Measurements from ENCODE around the gene SORBS1.

Gene SORBS1

DNA sequence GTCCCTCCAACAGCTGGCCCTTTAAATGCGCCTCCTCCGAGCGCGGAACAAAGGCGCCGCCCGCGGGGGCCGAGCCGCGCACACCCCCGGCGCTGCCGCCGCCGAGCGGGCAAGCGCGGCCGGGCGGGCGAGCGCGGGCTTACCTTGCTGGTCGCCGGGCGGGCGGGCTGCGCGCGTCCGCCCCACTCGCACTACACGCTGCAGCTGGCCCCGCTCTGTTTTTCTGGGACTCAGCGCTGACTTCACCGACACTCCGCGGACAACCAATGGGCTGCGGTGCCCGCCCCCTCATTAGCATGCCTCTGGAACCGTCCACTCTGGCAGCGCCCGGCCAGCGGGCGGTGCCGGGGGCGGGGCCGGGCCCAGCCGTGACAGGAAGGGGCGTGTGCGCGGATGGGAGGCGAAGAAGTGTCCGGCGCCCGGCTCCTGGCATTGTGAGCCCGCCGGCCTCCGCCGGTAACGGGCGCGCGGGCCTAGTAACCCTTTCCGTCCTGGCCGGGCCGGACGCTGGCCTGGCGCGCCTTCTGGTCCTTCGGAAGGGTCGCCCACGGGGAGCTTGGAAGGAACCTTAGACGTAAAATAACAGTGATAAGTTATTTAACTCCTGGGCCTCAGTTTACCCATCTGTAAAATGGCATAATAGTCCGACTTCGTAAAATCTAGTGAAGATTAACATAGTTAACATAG is at the start of gene SORBS1:
TSS of gene SORBS1 (minus strand) at position 195 of the 687 bp plus-strand sequence. CDS start 120,236 bp downstream, outside the sequence.
- peak; percentile 86 for DNase-seq

- DNase-seq: no peak
Observed at GRCh38 chr10:95610727-95611126, 49.6 kb upstream of the SORBS1 start.

GRCh38 chr10:95606922-95607321 is 45.8 kb upstream of the SORBS1 start:
- no peak for DNase-seq

- no peak for DNase-seq
Observed at GRCh38 chr10:95605163-95605562, 44.0 kb upstream of the SORBS1 start.

DNA sequence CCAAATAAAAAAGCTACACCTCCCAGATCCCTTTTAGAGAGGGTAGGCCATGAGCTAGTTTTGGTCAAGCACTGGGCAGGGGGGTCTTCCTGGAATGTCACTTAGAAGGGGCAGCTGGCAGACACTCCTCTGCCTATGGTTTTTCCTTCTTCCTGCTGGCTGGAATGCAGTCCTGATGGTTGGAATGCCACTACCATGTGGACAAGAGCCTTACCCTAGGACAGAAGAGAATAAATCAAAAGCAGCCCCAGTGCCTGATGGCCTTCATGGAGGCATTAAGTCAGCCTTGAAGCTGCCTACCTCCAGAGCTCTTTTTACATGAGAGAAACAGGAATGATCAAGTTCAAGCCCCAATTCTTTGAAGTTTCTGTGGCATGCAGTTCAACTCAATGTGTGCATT is 43.5 kb upstream of the SORBS1 start:
- no peak for DNase-seq

- DNase-seq: no peak
Observed at GRCh38 chr10:95602382-95602781, 41.2 kb upstream of the SORBS1 start.

DNA sequence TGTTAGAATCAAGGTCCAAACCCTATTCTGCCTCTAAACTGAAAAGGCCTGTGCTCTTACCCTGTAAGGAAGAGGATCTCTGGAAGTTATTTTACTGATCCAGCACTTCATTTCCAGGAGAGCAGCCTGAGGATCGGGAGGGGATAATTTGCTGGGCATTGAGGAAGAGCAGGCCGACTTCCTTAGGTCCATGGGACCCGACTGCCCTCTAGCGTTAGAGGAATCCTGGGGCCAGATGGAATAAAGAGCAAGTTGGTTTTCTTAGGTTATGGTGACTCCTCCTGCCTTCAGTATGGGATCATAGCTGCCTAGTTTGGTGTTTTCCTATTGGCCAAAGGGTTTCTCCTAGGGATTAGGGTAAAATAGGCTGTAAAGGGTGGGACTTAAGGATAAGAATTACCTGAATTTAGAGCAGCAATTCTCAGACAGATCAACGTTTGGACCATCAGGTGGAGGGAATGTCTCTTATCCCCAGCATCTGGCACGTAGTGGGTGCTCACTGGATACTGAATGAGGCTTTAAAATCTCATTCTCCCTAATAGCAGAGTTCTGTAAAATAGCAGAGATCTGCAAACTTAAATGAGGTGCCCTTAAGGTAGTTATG is 40.0 kb upstream of the SORBS1 start:
- DNase-seq: peak; percentile 53

GRCh38 chr10:95600158-95600557 is 39.0 kb upstream of the SORBS1 start:
- DNase-seq: no peak

- no peak for DNase-seq
Observed at GRCh38 chr10:95597788-95598187, 36.6 kb upstream of the SORBS1 start.

GRCh38 chr10:95588025-95588424 is 26.9 kb upstream of the SORBS1 start:
- no peak for DNase-seq

GRCh38 chr10:95579835-95580535 is 18.8 kb upstream of the SORBS1 start:
- DNase-seq: no peak

DNA sequence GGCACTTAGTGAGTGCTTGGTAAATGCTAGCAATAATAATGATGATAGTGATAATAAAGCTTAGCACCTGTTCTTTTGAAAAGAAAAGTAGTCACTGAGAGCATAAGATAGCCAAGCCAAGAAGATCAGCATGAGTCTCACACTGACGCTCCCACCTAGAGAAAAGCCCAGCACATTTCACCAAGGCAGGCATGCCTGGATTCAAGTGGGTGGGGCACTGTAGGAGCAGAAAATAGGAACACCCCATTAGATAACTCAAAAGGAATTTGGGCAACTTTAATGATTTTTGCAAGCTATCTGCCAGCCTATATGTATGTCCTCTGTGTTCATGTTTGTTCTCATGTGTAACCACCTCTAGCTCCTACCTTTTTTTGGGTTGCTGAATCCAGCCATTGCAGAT is 18.1 kb upstream of the SORBS1 start:
- DNase-seq: no peak

DNA sequence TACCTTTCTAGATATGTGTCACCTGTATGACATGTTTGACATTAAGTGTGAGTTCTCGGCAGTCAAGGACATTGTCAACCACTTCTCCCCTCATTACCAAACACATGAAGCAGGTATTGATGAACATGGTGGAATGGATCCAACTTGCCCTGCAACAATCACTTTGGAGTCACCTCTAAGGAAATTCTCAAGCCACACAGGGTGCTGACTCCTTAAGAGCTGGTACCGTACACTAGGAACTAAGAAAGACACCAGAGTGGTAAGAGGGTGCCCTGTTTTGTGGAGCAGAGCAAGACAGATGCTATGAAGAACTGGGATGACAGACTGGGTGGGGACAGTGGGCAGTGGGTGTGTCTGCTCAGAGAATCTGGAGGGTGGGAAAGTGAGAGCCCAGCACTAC is 17.4 kb upstream of the SORBS1 start:
- no peak for DNase-seq

DNA sequence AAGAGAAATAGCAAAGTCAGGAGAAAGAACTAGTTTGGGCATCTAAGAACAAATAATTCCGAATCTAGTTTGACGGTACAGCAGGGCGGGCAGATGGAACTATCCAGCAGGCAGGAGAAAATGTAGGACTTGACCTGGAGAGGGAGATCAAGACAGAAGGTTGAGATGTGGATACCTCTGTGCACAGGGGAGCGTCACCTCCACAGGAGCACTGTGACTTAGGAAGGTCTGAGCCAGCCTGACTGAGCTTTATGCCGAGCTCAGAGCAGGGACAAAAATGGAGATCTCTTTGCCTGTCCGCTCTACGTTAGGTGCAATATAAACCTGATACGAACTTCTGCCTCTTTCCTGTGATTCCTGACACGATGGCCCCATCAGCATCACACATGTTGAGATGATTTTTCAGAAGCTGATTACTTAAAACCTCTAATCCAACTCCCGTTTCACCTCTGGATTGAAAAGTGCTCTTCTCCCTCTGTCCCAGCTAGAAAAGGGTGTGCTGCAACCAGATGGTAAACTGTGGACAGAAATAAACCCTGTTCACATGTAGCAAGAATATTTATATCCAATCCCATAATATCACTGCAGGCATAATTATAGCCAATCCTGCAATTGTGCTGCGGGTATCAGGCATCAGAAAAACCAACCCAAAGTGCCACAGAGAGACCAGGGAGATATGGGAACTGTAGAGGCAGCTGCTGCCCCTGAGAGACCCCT is 13.6 kb upstream of the SORBS1 start:
- DNase-seq: no peak

GRCh38 chr10:95573964-95574604 is 12.9 kb upstream of the SORBS1 start:
- DNase-seq: no peak

GRCh38 chr10:95573527-95573926 is 12.4 kb upstream of the SORBS1 start:
- no peak for DNase-seq

- no peak for DNase-seq
Observed at GRCh38 chr10:95572131-95572820, 11.1 kb upstream of the SORBS1 start.

GRCh38 chr10:95571390-95571789 is 10.2 kb upstream of the SORBS1 start:
- no peak for DNase-seq

DNA sequence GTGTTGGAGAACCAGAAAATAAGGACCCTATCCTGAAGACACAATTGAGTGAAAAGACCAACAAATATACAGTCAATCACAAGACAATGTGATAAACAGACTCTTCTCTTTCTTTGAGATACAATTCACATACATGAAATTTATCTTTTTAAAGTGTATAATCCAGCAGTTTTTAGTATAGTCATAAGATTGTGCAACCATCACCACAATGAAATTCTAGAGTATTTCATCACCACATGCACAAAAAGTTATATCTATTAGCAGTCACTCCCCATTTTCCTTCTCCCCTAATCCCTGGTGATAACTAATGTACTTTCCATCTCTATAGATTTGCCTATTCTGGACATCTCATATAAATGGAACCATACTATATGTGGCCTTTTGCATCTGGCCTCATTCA is 8.2 kb upstream of the SORBS1 start:
- DNase-seq: no peak

DNA sequence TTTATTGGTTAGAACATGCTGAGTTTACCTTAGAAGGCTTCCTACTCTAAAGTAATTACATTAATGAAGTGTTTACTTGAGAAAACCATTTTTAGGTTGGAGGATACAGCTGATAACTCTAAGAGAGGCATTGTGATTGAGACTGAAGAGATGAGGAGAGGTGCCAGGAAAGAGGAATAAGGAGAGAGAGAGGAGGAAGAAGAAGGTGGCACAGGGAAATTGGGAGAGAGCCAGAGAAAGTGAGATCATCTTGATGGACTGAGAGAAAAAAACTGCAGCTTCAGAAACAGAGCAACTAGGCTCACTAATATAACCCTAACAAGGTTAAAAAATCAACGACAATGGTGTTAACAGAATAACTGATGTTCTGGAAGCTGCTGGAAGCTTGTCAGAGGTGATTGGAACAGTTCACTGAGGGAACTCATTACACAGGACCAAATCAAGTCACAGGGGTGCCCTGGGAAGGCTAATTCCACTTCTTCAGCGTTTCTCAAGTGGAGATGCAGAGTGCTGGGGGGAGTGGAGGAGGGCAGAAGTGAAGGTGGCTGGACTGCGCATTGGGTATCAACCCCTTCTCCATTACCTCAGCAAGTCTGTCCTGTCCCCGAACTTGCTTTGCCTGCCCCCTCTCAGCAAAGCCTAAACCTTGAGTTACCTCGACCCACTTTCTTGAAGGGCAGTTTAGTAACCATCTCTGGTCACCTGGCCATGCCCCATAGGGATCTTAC is 6.9 kb upstream of the SORBS1 start:
- DNase-seq: no peak

- DNase-seq: no peak
Observed at GRCh38 chr10:95566136-95566535, 5.0 kb upstream of the SORBS1 start.

- no peak for DNase-seq
Observed at GRCh38 chr10:95565336-95565735, 4.2 kb upstream of the SORBS1 start.
